ENCODE results near the gene OSGIN1.
"Not testable (repeated sequence)": the region's sequence is repeated elsewhere in the genome, so short reads cannot be mapped to it uniquely, and the experiment has no call there.

OSGIN1 gene

GRCh38 chr16:83942074-83942473, 11.0 kb upstream of the OSGIN1 start:
- DNase-seq (ENCODE audit: low read depth), result no peak

- no peak for DNase-seq (ENCODE audit: low read depth)
Measured at GRCh38 chr16:83942815-83943515, 10.1 kb upstream of the OSGIN1 start.

GRCh38 chr16:83943516-83944050, 9.5 kb upstream of the OSGIN1 start:
- DNase-seq (ENCODE audit: low read depth), result no peak

GRCh38 chr16:83945587-83945986, 7.5 kb upstream of the OSGIN1 start:
- DNase-seq (ENCODE audit: low read depth), result no peak

GRCh38 chr16:83946154-83946780, 6.8 kb upstream of the OSGIN1 start:
- no peak for DNase-seq (ENCODE audit: low read depth)

- no peak for DNase-seq (ENCODE audit: low read depth)
Measured at GRCh38 chr16:83946781-83947566, 6.1 kb upstream of the OSGIN1 start.

GRCh38 chr16:83947642-83948234, 5.3 kb upstream of the OSGIN1 start:
- DNase-seq (ENCODE audit: low read depth), result no peak

GRCh38 chr16:83948914-83949723, 3.9 kb upstream of the OSGIN1 start:
- no peak for DNase-seq (ENCODE audit: low read depth)

- no peak for DNase-seq (ENCODE audit: low read depth)
Measured at GRCh38 chr16:83949724-83950001, 3.4 kb upstream of the OSGIN1 start.

GRCh38 chr16:83950862-83951399, 2.1 kb upstream of the OSGIN1 start:
- DNase-seq (ENCODE audit: low read depth), result not testable (repeated sequence)

GRCh38 chr16:83951544-83951943, 1.5 kb upstream of the OSGIN1 start:
- DNase-seq (ENCODE audit: low read depth), result no peak

- no peak for DNase-seq (ENCODE audit: low read depth)
Measured at GRCh38 chr16:83952587-83952939, 477 bp upstream of the OSGIN1 start.

- no peak for DNase-seq (ENCODE audit: low read depth)
Measured at GRCh38 chr16:83953796-83954576, 946 bp downstream of the OSGIN1 start.

- DNase-seq (ENCODE audit: low read depth), result no peak
Measured at GRCh38 chr16:83954577-83955016, 1.6 kb downstream of the OSGIN1 start.

- DNase-seq (ENCODE audit: low read depth), result no peak
Measured at GRCh38 chr16:83955218-83956130, 2.4 kb downstream of the OSGIN1 start.

GRCh38 chr16:83956336-83957289, 3.6 kb downstream of the OSGIN1 start:
- DNase-seq (ENCODE audit: low read depth), result peak; percentile 71

- DNase-seq (ENCODE audit: low read depth), result no peak
Measured at GRCh38 chr16:83957296-83957855, 4.3 kb downstream of the OSGIN1 start.

Measured in activated T-cell treated with anti-CD3 and anti-CD28 coated beads for 48 hours (primary cell).